Omental fat pad (tissue), 4 donors: ENCODE results near the gene MOB3A. TPM values are rescaled to one million over a fixed set of nuclear protein-coding genes. Genes with fewer than 3 reads are reported as not detected.
"Not testable (repeated sequence)": the region's sequence is repeated elsewhere in the genome, so short reads cannot be mapped to it uniquely, and the experiment has no call there.

Source experiments
- ATAC-seq: fragments of 150-250 bp; one replicate; pipeline ENCODE4 v1.9.1; 2016; ENCODE audit warnings: mild to moderate bottlenecking, moderate library complexity; ENCODE audit not compliant: low FRiP score
- DNase-seq: peaks from one replicate; pipeline ENCODE4 v3.0.0-alpha.2; 2019; ENCODE audit warnings: low spot score
- CTCF ChIP-seq, 3 donors: fragments of 450-650 bp; IDR thresholded peaks; one replicate each; pipeline ENCODE4 v1.5.1; 2016 to 2017; ENCODE audit warnings: antibody characterized with exemption in 3 of 3, mild to moderate bottlenecking in 3 of 3, moderate library complexity in 2 of 3
- total RNA-seq, 4 donors: library from RNA; depleted of rRNA; stranded (reverse); fragments of >200 nt; gene quantifications; one replicate each; pipeline ENCODE4 v1.1.0, GENCODE V29; 2016

Gene MOB3A
- total RNA-seq, 4 donors from 2014 or later: 29.7 to 51.7 (median 44.8) TPM

GRCh38 chr19:2037651-2038255 is 58.4 kb downstream of the MOB3A start:
- TF ChIP-seq CTCF (IDR thresholded peaks at IDR 0.05): no peak
- ATAC-seq (no peak), DNase-seq (no peak)

GRCh38 chr19:2036424-2036823 is 59.7 kb downstream of the MOB3A start:
- no peak for TF ChIP-seq CTCF (IDR thresholded peaks at IDR 0.05)
- ATAC-seq (no peak), DNase-seq (no peak)

- no peak for ATAC-seq
- no peak for DNase-seq
- no peak for TF ChIP-seq CTCF (IDR thresholded peaks at IDR 0.05)
Measured at GRCh38 chr19:2035590-2035991, 60.5 kb downstream of the MOB3A start.

GRCh38 chr19:2034729-2035589 is 61.2 kb downstream of the MOB3A start:
- no peak for ATAC-seq
- no peak for DNase-seq
- TF ChIP-seq CTCF (IDR thresholded peaks at IDR 0.05): no peak

GRCh38 chr19:2034253-2034652 is 61.9 kb downstream of the MOB3A start:
- DNase-seq, ATAC-seq: not testable (repeated sequence)

GRCh38 chr19:2033825-2034159 is 62.3 kb downstream of the MOB3A start:
- DNase-seq (no peak), ATAC-seq (no peak)
- no peak for TF ChIP-seq CTCF (IDR thresholded peaks at IDR 0.05)

GRCh38 chr19:2033115-2033824 is 62.9 kb downstream of the MOB3A start:
- TF ChIP-seq CTCF (IDR thresholded peaks at IDR 0.05): no peak
- no peak for ATAC-seq

More at GRCh38 chr19:2033115-2033824, 62.9 kb downstream of the MOB3A start:
- DNase-seq: no peak
